Dedifferentiated amniotic fluid mesenchymal stem cell (primary cell): ENCODE results near the gene HIRA.
A peak's percentile ranks its signal among the peaks of the same experiment; 100 is the strongest.

Experiments
- DNase-seq: peaks from one replicate; pipeline ENCODE4 v3.0.0-alpha.2; 2016; ENCODE audit errors: extremely low spot score

Gene HIRA, protein sequence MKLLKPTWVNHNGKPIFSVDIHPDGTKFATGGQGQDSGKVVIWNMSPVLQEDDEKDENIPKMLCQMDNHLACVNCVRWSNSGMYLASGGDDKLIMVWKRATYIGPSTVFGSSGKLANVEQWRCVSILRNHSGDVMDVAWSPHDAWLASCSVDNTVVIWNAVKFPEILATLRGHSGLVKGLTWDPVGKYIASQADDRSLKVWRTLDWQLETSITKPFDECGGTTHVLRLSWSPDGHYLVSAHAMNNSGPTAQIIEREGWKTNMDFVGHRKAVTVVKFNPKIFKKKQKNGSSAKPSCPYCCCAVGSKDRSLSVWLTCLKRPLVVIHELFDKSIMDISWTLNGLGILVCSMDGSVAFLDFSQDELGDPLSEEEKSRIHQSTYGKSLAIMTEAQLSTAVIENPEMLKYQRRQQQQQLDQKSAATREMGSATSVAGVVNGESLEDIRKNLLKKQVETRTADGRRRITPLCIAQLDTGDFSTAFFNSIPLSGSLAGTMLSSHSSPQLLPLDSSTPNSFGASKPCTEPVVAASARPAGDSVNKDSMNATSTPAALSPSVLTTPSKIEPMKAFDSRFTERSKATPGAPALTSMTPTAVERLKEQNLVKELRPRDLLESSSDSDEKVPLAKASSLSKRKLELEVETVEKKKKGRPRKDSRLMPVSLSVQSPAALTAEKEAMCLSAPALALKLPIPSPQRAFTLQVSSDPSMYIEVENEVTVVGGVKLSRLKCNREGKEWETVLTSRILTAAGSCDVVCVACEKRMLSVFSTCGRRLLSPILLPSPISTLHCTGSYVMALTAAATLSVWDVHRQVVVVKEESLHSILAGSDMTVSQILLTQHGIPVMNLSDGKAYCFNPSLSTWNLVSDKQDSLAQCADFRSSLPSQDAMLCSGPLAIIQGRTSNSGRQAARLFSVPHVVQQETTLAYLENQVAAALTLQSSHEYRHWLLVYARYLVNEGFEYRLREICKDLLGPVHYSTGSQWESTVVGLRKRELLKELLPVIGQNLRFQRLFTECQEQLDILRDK

DNA sequence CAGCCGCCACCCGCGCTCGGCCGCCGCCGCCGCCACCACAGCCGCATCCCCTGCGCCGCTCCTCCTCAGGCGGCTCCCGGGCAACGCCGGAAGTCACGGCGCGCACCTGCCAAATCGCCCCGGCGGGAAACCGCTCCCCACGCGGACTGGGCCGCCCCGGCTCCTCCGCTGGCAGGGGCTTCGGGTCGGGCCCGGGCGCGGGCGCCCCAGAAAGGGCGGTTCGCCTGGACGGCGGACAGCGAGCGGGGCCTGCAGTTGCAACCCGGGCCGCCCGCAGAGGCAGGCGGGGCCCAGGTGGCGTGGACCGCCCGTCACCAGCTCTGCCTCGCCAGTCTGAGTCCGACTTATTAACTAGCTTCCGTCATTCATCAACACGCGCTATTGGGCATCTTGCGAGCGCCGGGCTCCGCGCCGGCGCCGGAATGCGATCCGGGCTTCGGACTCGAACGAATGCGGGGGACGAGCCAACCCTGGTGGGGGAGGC, at the start of gene HIRA:
Gene HIRA, minus strand, starts transcription at position 85 of the 484 bp plus-strand sequence. CDS start 257 bp downstream, outside the sequence.
- peak; percentile 56 for DNase-seq

DNA sequence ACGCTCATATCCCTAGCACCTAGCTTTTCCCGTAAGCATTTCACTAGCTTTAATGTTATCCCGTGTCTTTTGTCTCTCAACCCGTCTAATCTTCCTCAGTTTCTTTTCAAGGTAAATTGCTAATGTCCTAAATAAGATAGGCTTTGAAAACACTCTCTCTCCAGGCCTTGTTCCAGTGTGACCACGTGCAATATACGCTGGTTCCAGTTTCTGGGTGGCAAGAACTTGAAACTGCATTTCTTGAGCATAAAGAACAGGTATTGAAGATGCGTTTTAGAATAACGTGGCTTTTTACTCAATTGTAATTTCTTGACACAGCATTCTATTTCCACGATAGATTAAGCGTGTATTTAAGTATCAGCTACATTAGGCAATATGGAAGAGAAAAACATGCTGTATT, 49.3 kb upstream of the HIRA start:
- no peak for DNase-seq

DNA sequence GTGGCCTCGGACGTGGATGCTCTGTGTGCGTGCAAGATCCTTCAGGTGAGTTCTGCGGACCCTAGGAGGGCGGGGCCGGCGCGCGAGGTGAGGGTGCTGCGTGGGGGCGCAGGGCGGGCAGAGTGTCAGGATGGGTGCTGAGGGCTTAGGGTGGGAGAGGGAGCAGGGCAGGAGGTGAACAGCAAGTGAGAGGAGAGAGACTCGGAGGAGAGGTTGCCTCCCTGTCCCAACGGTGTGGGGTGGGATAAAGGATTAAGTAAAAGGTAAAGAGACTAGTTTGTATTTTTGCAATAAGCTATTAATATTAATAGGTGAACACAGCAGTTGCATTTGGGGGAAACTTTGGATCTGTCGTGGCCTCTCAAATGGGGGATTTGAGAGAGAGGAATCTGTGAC, 48.6 kb upstream of the HIRA start:
- no peak for DNase-seq

DNA sequence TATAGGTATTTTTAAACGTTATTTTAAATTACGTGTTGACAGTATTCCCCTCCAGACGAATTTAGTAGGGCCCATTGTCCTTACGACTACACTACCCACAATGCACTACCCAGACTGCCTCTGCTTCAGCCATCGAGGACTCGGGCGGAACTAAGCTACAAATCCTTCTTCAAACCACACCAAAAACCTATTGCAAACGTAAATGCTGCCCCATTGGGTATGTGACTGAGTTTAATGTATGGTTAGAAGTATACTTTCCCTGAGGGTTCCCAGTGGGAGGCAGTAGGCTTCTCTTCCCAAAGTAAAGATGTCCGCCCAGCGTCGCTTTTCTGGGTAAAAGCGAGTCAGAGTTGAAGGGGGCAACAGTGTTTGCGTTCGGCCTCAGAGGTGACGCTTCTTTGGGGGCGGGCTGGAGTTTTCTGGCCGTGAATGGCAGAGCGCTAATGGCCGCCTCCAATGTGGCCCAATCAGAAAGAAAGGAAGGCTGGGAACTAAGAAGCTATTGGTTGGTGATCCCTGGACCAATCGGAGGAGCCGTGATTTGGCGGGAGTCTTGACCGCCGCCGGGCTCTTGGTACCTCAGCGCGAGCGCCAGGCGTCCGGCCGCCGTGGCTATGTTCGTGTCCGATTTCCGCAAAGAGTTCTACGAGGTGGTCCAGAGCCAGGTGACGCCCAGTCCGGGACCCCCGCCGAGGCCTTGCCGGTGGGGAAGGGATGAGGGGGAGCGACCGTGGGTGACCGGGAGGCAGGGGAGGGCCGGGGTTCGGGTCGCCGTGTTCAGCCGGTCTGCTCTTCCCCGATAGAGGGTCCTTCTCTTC, 48.0 kb upstream of the HIRA start, which contains the start of gene CDC45:
Gene CDC45, plus strand, starts transcription at position 566 of the 818 bp plus-strand sequence. Its CDS starts 49 bp downstream, at position 615.
- DNase-seq, result peak; percentile 99

DNA sequence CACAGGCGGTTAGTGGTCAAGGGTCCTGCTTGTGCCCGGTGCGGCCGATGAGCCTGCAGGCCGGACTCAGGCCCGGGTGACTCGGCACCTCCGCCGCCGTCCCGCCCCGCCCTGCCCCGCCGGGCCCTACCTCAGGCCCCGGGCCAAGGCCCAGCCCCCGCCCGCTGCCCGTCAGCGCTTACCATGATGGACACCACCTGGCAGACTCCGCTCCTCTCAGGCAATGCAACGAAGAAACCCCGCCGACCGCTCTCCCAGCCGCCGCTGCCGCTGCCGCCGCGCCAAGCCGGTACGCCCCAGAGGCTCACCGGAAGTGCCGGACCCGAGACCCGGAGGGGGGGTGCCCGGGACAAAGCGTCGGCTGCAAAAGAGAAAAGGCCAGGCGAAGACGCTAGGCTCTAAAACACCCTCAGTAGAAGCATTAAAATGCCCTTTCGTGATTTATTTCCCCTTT, 47.4 kb upstream of the HIRA start, which contains the start of gene UFD1:
Gene UFD1, minus strand, starts transcription at position 293 of the 454 bp plus-strand sequence. Its CDS starts 108 bp downstream, at position 185.
- peak; percentile 77 for DNase-seq

DNA sequence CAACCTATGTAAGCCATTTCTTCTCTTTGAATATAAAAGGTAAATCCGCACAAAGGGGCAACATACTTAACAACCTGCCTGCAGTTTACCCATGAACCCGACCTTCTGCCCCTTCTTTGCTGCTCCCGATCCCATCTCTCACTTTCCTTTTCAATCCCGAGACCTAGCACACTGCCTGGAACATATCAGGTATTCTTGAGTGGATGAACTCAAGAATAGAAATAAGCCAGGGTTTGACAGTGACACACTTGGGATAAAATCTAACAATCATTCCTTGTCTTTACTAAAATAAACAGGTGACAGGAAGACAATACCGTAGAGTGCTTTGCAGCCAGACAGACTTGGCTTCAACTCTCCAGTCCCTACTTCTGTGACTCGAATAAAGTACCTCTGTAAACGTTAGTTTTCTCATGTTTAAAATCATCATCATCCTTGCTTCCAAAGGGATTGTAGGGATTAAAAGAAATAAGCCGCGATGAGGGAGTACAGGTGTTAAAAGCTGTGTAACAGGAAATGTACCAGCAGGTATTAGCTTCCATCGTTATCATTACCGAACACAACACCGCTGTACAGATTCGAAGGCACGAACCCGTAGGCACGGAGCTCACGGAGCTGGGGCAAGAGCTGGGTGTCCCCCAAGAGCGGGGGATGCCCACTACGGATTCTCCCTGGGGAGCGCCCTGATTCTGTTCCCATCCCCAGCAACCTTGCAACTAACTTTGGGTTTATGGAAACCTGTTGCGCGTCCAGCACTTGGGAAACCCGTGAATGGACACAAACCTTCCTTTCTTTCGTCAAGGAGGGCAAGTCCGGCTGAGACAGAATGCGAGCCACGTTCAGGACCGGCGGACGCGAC, 46.7 kb upstream of the HIRA start:
- DNase-seq, result no peak

DNA sequence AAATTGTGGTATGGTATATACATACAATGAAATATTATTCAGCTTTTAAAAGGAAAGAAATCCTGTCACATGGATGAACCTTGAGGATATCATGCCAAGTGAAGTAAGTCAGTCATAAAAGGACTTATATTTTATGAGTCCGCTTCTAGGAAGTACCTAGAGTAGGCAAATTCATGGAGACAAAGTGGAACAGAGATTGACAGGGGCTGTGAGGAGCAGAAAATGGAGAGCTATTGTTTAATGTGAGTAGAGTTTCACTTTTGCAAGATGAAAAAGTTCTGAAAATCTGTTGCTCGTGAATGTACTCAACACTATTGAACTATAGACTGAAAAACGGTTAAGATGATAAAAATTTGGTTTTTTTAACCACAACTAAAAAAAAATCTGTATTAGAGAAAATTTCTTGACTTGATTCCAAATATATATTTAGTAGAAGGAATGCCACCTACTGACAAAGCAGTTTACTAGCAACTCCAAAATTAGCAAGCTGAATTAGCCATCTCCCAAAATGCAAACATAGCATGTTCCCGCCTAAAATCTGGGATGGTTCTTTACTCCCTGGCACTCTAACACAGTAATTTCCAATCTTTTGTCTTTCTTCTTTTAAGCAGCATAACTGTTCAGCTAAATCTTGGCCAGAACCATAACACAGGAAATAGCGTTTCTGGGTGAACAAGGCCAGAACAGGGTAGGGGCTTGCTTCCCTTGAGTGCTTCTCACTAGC, 46.0 kb upstream of the HIRA start:
- no peak for DNase-seq

DNA sequence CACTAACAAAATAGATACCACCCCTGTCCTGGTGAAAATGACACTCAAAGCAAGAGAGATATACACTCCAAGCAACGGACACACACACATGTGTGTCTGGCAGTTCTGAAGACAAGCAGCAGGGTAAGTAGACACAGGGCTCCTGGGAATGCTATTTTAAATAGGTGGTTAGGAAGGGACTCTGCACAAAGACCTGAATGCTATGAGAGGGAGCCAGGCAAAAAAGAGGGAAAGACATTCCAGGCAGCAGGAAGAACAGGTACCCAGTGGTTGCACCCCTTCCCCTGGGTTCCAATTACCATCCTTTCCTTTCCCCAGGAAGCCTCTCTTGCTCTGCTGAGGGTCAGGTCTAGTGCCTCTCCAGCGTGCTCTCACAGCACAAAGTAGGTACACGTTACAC, 44.5 kb upstream of the HIRA start:
- no peak for DNase-seq

DNA sequence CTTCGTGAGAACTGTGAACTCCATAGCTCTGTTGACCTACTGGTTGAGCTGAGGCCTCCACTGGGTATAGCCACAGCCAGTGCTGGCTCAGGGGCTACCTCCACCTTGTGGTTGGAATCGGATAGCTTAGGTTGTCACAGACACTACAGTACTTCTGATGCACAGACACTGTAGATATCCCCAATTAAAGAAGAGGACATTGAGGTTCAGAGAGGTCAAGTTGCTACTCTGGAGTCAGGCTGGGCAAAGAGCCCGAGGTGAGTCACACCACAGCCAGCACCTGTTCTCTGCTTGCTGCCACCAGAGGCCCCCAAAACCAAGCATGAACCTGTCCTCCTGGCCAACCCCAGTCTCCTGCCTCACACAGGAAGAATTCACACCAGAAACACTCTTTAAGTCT, 42.0 kb upstream of the HIRA start:
- no peak for DNase-seq

DNA sequence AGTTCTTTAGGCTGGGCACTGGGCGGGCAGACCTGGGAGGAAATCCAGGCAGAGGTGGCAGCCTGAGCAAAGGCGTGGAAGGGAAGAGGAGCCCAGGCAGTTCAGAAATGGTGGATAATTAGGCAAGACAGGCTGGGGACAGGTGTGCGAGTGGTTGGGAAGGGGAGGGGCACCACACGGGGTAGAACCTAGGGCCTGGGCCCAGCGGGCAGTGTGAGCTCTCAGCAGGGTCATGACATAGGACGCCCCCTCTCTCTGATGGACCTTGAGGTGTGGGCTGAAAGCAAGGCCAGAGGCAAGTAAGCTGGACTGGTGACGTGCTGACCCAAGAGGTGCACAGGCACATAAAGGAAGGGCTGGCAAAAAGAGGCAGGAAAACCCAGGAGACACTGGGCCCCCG, 40.7 kb upstream of the HIRA start:
- DNase-seq, result no peak

DNA sequence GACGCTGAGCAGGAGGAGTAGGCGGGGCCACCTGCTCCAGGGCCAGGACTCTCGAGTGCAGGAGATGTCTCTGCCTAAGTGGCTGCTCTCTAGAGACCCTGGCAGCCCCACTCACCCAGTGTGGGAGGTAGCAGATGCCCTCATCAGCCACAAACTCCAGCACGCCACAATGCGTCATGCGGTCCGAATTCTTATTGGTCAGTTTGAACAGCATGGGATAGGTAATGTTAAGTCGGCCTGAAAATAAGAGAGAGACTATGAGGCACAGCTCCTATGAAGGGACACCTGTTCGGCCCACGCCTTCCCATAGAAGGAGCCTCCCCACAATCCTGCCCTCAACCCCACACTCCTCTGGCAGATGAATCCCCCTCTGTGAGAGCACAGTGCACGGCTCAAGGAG, 40.0 kb upstream of the HIRA start:
- DNase-seq, result no peak

DNA sequence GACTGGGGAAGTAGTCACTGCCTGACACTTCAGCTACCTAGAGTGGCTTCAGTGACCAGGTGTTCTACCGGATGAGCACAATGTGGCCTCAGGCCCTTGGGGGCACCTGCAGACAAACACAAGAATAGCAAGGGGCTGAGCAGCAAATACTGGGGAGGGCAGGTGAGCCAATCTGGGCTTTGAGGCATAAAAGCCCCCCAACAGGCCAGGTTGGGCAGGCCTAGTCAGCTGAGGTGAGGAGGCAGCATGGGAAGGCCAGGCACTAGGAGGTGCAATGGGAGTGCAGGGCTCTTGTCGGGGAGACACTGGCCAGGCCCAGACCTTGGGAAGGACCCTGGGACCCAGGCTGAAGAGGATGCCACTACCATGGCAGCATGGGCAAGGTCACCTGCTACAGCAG, 38.5 kb upstream of the HIRA start:
- DNase-seq, result no peak

DNA sequence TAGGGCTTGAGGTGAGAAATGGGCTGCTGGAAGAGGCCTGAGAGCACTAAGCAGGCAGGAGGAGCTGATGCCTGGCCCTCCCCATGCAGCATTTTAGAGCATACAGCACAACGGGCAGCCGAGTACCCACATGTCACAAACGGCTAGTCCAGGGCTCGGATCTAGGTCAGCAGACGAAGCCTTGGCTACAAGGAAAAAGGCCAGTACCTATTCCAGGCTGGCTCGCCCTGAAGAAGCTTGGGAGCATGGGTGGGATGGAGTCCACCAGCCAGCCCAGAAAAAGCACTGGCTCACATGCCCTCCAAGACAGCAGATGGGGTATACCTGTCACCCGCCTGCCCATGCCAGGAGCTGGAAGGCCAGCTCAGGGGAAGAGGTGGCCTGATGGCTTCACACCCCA, 37.9 kb upstream of the HIRA start:
- DNase-seq, result no peak

DNA sequence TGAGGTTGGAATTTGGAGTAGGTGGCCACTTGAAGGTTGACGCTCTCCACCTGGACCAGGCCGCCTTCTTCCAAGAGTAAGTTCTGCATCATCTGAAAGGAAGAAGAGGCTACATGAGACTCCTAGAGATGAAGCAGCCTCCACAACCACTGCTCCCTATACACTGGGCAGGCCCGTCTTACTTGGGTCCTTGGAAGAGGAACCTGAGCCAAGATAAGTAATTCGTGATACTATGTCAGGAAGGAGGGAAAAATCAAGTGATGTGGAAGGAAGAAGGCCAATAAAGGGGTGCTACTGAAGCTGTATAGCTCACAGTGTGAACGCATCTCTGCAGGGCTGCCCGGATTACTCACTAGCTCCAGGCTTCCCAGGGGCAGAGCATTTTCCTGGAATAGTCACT, 36.4 kb upstream of the HIRA start:
- no peak for DNase-seq

DNA sequence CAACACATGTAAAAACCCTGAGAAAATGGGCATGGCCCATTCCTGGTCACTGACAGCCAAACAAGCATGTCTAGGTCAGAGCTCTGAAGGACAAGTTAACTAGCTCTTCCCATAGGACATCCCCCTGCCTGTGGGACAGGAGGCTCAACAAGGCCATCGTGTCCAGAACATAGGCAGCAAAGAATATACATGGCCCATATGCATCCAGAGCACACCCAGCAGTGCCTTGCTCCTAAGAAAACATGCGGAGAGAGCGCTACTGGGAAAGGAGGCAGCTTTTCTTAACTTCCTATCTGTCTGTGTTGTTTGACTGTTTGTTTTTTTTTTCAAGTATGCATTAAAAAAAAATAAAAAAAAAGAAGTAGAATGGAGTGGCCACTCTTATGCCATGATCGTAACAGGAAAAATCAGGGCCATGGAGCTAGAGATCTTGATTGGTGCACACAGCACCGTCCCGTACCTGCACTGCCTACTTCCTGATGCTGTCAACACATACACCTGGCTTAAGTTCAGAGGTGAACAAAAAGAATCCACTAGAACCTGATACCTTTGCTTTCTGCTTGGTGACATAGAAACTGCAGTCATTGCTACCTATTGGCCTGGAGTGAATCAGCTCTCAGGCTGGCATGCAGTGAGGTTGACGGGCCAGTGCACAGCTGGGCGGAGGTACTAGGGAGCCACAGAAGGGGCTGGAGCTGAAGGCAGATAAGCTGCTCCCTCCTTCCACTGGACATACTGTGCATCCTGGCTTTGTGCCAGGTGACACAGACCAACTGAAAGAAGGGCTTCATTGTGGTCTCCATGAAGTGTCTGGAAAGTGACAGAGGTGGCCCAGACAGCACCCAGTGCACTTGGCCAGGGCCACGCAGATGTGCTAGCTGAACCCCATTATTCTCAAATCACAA, 35.6 kb upstream of the HIRA start:
- DNase-seq, result no peak

DNA sequence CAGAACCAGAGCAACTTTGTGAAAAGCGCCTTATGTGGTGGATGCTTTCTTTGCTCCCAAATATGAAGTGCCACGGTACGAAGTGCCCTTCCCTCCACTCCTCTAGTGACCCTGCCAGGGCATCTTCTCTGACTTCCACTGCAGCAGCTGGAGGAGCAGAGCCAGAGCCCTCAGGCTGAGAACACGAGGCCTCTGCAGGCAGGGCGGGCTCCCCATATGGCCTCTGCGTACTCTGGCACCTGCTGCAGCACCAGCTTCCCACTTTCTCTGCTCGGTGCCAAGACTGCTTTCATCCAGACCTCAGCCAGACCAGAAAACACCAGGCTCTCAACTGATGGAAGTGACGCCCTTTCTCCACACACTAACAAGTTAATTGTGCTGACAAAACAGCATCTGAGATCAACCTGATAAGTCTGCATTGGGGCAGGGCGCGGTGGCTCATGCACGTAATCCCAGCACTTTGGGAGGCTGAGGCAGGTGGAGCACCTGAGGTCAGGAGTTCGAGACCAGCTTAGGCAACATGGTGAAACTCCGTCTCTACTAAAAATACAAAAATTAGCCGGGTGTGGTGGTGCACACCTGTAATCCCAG, 34.7 kb upstream of the HIRA start:
- no peak for DNase-seq

DNA sequence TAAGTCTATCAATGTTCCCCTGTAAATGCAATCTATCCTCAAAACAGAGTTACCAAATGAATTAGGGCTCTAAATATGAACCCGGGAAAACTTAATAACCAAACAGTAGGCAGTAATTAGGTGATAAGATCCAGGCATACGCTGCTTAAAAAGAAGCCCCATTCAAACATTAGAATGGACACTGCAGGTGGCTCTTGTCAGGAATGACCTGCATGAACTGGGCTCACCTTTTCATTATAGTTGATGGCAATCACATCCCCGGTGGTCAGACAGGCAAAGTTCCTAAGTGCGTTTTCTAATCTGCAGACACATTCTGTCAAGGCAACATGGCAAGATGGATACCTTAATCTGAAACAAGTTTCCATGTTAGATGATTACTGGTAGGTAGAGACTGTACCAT, 33.4 kb upstream of the HIRA start:
- no peak for DNase-seq

DNA sequence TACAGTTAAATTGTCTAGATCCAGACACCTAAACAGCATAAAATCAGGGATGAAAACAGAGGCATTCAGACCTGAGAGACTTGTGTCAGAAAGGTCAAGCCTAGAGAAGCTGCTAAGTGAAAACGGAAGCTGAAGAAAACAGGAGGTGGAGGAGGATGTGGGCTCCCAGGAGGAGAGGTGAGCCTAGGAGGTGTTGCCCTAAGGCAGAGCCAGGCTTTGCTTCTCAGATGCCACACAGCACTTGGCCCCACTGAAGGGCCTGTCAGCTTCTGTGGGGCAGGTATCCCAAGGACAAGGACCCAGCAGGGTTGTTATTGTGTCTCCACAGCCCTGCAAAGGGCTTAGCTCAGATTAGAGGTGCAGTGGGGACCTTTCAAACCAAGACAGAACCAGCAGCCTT, 33.0 kb upstream of the HIRA start:
- DNase-seq, result no peak
